Esophagus muscularis mucosa (tissue), 4 donors: ENCODE data around the gene GLTP. TPM values are rescaled to one million over a fixed set of nuclear protein-coding genes. Genes with fewer than 3 reads are reported as not detected.

Experiments used
- DNase-seq: peaks from one replicate; pipeline ENCODE4 v3.0.0-alpha.2; 2017; ENCODE audit errors: extremely low spot score
- H3K27ac ChIP-seq, 4 donors: fragments of 200-600 bp; sonication (generic); replicated peaks in 1 of 4; 1 replicate in 3 of 4; 2 replicates in 1 of 4; pipeline ENCODE4 v1.5.1; 2016 to 2019; ENCODE audit warnings: mild to moderate bottlenecking in 1 of 4
- H3K27me3 ChIP-seq, 4 donors: fragments of 200-600 bp; sonication (generic); one replicate each; pipeline versions ENCODE4 v1.5.1 to v1.6.0; 2016 to 2019
- H3K36me3 ChIP-seq, 4 donors: fragments of 200-600 bp; sonication (generic); one replicate each; pipeline ENCODE4 v1.5.1; 2016 to 2019
- H3K4me1 ChIP-seq, 4 donors: fragments of 200-600 bp; sonication (generic); one replicate each; pipeline ENCODE4 v1.5.1; 2016 to 2019
- H3K4me3 ChIP-seq, 4 donors: fragments of 200-600 bp; sonication (generic); 1 replicate in 2 of 4; 2 replicates in 2 of 4; pipeline ENCODE4 v1.5.1; 2016 to 2019; ENCODE audit warnings: mild to moderate bottlenecking in 4 of 4, moderate library complexity in 1 of 4
- H3K9me3 ChIP-seq, 4 donors: fragments of 200-600 bp; sonication (generic); 1 replicate in 3 of 4; 2 replicates in 1 of 4; pipeline ENCODE4 v1.5.1; 2016 to 2019
- CTCF ChIP-seq, 3 experiments: fragments of 200-600 bp in 2 of 3; fragments of 450-650 bp in 1 of 3; sonication (generic) in 2 of 3; IDR thresholded peaks; one replicate each; pipeline ENCODE4 v1.5.1; 2017 to 2019; ENCODE audit warnings: antibody characterized with exemption in 3 of 3, mild to moderate bottlenecking in 2 of 3, moderate library complexity in 1 of 3
- EP300 ChIP-seq: sonication (generic); formaldehyde crosslinking; IDR thresholded peaks from one replicate; pipeline ENCODE4 v1.6.1; 2017; ENCODE audit warnings: antibody characterized with exemption
- POLR2A ChIP-seq: fragments of 450-650 bp; IDR thresholded peaks from one replicate; pipeline ENCODE4 v1.6.1; 2017; ENCODE audit warnings: antibody characterized with exemption, moderate library complexity, mild to moderate bottlenecking, low read depth
- POLR2AphosphoS5 ChIP-seq, 2 donors: sonication (generic); formaldehyde crosslinking; IDR thresholded peaks; one replicate each; pipeline ENCODE4 v1.6.1; 2017; ENCODE audit warnings: antibody characterized with exemption in 2 of 2
- WGBS: methylation state at CpG from one replicate; pipeline ENCODE4 v1.1.5; 2018; 5-methylcytosine and 5-hydroxymethylcytosine counted together
- intact Hi-C: fragments of 100-400 bp; cut with DNase I; formaldehyde crosslinking; loops from one replicate; pipeline ENCODE4 v1.15.1; 2023
- total RNA-seq, 4 donors: library from RNA; depleted of rRNA; stranded (reverse); fragments of >200 nt; gene quantifications; one replicate each; pipeline versions ENCODE4 v1.1.0 to v1.2.1, GENCODE V29; 2016

GLTP gene
- total RNA-seq, 4 donors from 2014 or later, result 37.0 to 47.7 (median 39.6) TPM

- peaks cover 3 to 71% (median 49%) of the 10 kb centered on the region in 4 donors for H3K36me3 ChIP-seq
- H3K4me3 ChIP-seq, result no peak overlapping the region
- 96% methylated on average over 8 of the region's 11 CpGs for WGBS
- H3K27me3 ChIP-seq, result no peaks in the 10 kb centered on the region
- H3K4me1 ChIP-seq, result no peaks in the 10 kb centered on the region
- H3K27ac ChIP-seq, result no peak overlapping the region
- intact Hi-C loops, result no loop called here
- DNase-seq, result no peak
- H3K9me3 ChIP-seq, result no peaks in the 10 kb centered on the region
- TF ChIP-seq CTCF (IDR thresholded peaks at IDR 0.05) (no peak), POLR2AphosphoS5 (IDR thresholded peaks at IDR 0.05) (no peak), EP300 (no peak), POLR2A (no peak)
Observed at GRCh38 chr12:109926488-109927210, 46.3 kb upstream of the GLTP start.

- no peak overlapping the region for H3K4me3 ChIP-seq
- H3K9me3 ChIP-seq, result no peaks in the 10 kb centered on the region
- 98% methylated on average over 7 of the region's 8 CpGs for WGBS
- no peaks in the 10 kb centered on the region for H3K4me1 ChIP-seq
- intact Hi-C loops, result no loop called here
- no peak for DNase-seq
- no peaks in the 10 kb centered on the region for H3K27me3 ChIP-seq
- H3K36me3 ChIP-seq, result peaks cover 0 to 71% (median 47%) of the 10 kb centered on the region in 4 donors
- TF ChIP-seq POLR2A (no peak), CTCF (IDR thresholded peaks at IDR 0.05) (no peak), EP300 (no peak), POLR2AphosphoS5 (IDR thresholded peaks at IDR 0.05) (no peak)
- H3K27ac ChIP-seq, result no peak overlapping the region
Observed at GRCh38 chr12:109926016-109926415, 45.7 kb upstream of the GLTP start.

DNA sequence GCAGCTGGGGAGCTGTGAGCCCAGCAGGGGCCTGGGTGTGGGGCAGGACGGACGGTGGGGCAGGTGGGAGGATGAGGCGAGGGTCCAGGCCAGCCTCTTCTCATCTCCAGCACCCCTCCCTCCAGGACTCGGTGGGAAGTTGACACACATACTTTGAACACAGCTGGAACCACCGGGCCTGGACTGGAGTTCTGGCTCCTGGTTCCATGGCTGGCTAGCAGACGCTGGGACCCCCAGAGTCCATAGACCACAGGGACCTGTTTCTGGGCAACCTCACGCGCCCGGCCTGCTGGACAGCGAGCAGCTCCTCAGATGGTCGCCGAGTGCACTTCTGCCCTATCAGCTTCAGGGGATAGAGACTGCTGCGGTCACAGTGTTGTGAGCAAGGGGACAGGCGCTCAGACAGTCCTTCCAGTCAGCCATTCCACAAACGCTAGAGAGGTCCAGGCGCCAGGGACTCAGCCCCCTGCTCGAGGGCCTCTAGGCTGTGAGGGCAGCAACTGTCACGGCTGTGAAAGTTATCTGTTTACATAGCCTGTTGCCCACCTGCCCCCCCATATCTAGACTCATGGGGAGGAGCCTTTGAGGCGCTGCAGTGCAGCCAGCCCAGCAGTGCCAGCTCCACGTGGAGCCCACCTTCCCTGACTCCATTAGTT lies 45.0 kb upstream of the GLTP start:
- H3K4me3 ChIP-seq, result no peak overlapping the region
- no peaks in the 10 kb centered on the region for H3K27me3 ChIP-seq
- peaks cover 7 to 71% (median 47%) of the 10 kb centered on the region in 4 donors for H3K36me3 ChIP-seq
- TF ChIP-seq POLR2AphosphoS5 (IDR thresholded peaks at IDR 0.05) (no peak), POLR2A (no peak), EP300 (no peak), CTCF (IDR thresholded peaks at IDR 0.05) (no peak)
- intact Hi-C loops, result no loop called here
- DNase-seq, result no peak
- H3K9me3 ChIP-seq, result no peaks in the 10 kb centered on the region
- no peaks in the 10 kb centered on the region for H3K4me1 ChIP-seq
- WGBS, result 70% methylated on average over 6 of the region's 20 CpGs
- H3K27ac ChIP-seq, result no peak overlapping the region

DNA sequence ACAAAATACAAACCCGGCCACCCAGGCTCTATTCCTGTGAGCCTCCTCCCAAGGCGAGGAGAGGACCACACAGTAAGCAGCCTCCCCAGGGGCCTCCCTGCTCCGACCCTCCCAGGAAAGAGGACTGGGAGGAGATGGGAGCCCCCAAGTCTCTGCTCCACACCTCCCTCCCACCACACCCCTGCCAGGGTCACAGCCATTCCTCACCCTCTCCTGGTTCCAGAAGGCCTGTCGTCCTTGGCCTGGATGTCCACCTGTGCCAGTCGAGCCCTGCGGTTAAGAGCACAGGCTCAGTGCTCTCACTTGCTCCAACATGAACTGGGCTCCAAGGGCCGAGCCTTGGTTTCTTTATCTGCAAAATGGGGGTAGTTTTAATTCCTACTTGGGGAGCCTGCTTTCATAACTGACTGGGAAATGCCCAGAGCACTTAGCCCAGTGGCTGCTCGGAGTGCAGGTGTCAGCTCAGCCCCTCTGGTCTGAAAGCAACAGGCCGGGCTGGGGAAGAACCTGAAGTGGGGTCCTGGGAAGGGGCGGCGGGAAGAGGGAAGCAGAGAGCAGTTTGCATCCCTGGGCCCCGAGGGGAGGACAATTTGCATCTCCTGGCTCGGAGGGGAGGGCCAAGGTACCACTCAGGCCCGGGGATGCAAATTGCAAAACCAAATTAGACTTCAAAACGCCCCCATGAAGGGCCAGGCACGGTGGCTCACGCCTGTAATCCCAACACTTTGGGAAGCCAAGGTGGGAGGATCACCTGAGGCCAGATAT lies 43.3 kb upstream of the GLTP start:
- Histone ChIP-seq H3K4me1 (no peaks in the 10 kb centered on the region), H3K36me3 (peaks cover 9 to 71% (median 52%) of the 10 kb centered on the region in 4 donors), H3K4me3 (no peak overlapping the region), H3K9me3 (no peaks in the 10 kb centered on the region), H3K27me3 (no peaks in the 10 kb centered on the region), H3K27ac (no peak overlapping the region)
- intact Hi-C loops, result no loop called here
- DNase-seq, result no peak
- TF ChIP-seq POLR2AphosphoS5 (IDR thresholded peaks at IDR 0.05) (no peak), CTCF (IDR thresholded peaks at IDR 0.05) (no peak), EP300 (no peak), POLR2A (no peak)
- WGBS, result 79% methylated on average over 13 of the region's 17 CpGs
